ENCODE data around the gene DNAJA3. TPM values are rescaled to one million over a fixed set of nuclear protein-coding genes. Genes with fewer than 3 reads are reported as not detected.

The DNAJA3 gene
- total RNA-seq, 1 experiment from 2014 or later = 56.2 TPM

DNA sequence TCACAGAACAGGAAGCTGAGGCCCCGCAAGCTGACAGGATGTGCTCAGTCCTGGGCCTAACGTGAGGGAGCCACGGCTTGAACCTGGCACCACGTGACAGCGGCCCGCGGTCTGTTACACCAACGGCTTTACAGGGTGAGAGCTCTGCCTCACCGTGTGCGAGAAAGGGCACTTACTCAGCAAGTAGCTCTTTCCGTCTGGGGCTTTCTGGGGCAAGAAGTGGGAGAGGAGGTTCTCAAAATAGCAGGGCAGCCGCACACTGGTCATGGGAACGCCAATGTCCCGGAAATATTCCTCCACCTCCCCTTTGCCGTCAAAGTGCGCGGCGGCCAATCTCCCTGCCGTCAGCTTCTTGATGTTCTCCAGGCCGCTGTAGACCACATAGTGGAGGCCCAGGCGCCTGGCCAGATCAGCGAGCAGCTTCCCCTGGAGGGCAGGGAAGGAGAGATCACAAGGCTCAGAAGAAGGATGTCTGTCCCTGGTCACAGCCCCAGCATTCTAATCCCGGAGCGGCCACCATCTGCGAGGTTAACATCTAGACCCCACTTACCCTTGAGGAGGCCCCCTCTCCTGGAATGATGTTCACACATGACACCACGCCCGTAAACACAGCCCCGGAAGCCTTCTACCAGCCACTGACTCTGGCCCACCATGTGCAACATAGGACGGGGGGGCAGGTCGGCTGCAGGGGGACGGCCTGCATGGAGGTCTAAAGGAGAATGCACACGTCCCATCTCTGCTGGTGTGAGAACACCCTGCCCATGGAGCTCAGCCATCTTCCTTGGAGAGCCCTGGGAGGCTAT lies 40.5 kb downstream of the DNAJA3 start:
- no peak overlapping the region for H4K8ac ChIP-seq (replicated peaks; ENCODE audit: insufficient read length, low read depth, low read length)
- H3K27ac Mint-ChIP-seq = no peak overlapping the region
- H2BK12ac ChIP-seq (ENCODE audit: insufficient read length, low read depth, low read length) = no peak overlapping the region
- H2BK120ac ChIP-seq (ENCODE audit: low read depth, low read length, poor library complexity, severe bottlenecking) = no peak overlapping the region
- H3K14ac ChIP-seq (ENCODE audit: insufficient read depth, low read length) = no peak overlapping the region
- H2AFZ ChIP-seq (ENCODE audit: low read length) = no peak overlapping the region
- no peak overlapping the region for H3K56ac ChIP-seq (ENCODE audit: insufficient read length, low read depth, low read length)
- H3K23me2 ChIP-seq (ENCODE audit: insufficient read length, low read depth, low read length, poor library complexity, severe bottlenecking) = no peaks in the 10 kb centered on the region
- no peak overlapping the region for H3K4me3 Mint-ChIP-seq
- no peak overlapping the region for H3K9ac ChIP-seq (ENCODE audit: extremely low read depth, insufficient read length, low read length)
- no peaks in the 10 kb centered on the region for H3K9me3 ChIP-seq (ENCODE audit: control insufficient read depth, low read depth, low read length)
- TF ChIP-seq CTCF (conservative IDR thresholded peaks at IDR 0.05) = no peak
- H3K79me2 ChIP-seq (ENCODE audit: insufficient read depth, low read length) = no peaks in the 10 kb centered on the region
- peaks cover 21 to 61% (median 56%) of the 10 kb centered on the region in 3 experiments; a peak in 6 of 7 replicates for H3K36me3 Mint-ChIP-seq (ENCODE audit: insufficient read depth in 1 of 3, low read depth in 3 of 3)
- H2BK15ac ChIP-seq (ENCODE audit: low read depth, low read length) = no peak overlapping the region
- H3K27me3 Mint-ChIP-seq (ENCODE audit: low read depth) = no peaks in the 10 kb centered on the region
- H3K4me1 Mint-ChIP-seq = peaks cover 6 to 14% of the 10 kb centered on the region in 2 experiments
- no peak overlapping the region for H3K4ac ChIP-seq (ENCODE audit: low read depth, low read length)
- no peak overlapping the region for H3T11ph ChIP-seq (ENCODE audit: low read length)
- no peak overlapping the region for H3K18ac ChIP-seq (ENCODE audit: insufficient read length, low read depth, low read length)
- no peaks in the 10 kb centered on the region for H3K79me1 ChIP-seq (ENCODE audit: insufficient read depth, low read depth, low read length, poor library complexity, severe bottlenecking)
- no peak overlapping the region for H4K91ac ChIP-seq (ENCODE audit: insufficient read length, low read depth, low read length)
- H2BK5ac ChIP-seq (ENCODE audit: insufficient read length, low read length) = no peak overlapping the region
- WGBS (ENCODE audit: extremely low coverage, insufficient read length, low lambda C conversion rate) = no CpG with 5 or more reads among the region's 32 CpGs
- no peak overlapping the region for H2BK20ac ChIP-seq (ENCODE audit: low read depth, low read length, poor library complexity, severe bottlenecking)
- no peaks in the 10 kb centered on the region for H3K27me3 ChIP-seq (ENCODE audit: insufficient read depth, low read length)
- no peak overlapping the region for H3K23ac ChIP-seq (ENCODE audit: insufficient read length, low read depth, low read length)
- H4K5ac ChIP-seq (ENCODE audit: insufficient read length, low read depth, low read length) = no peak overlapping the region
- H2AK5ac ChIP-seq (ENCODE audit: insufficient read length, low read length) = no peak overlapping the region
- H4K20me1 ChIP-seq (ENCODE audit: control insufficient read depth, insufficient read depth, insufficient read length) = no peaks in the 10 kb centered on the region
- H3K4me2 ChIP-seq (ENCODE audit: insufficient read depth, insufficient read length, low read length) = no peak overlapping the region
- H3K9me3 Mint-ChIP-seq = no peaks in the 10 kb centered on the region
- DNase-seq = no peak
- no peak overlapping the region for H3K27ac ChIP-seq (ENCODE audit: insufficient read length, low read depth, low read length)
- no peaks in the 10 kb centered on the region for H3K4me1 ChIP-seq (ENCODE audit: insufficient read depth, low read length)

Measured in H9 (cell line).